DOHH2 (cell line): ENCODE results near the gene GNB3.

Source experiments
- EZH2phosphoT487 ChIP-seq: fragments of 200-600 bp; sonication (generic); IDR thresholded peaks from 2 replicates; pipeline ENCODE4 v1.6.1; 2017; ENCODE audit warnings: borderline replicate concordance, mild to moderate bottlenecking, antibody characterized with exemption, low read length, moderate library complexity, mixed read lengths
- TF ChIP-seq, protein P1 (sequence below): fragments of 200-600 bp; sonication (generic); IDR thresholded peaks from one replicate; pipeline ENCODE4 v1.5.1; 2014; ENCODE audit warnings: antibody characterized with exemption, mild to moderate bottlenecking, low read depth, low read length; ENCODE audit not compliant: poor library complexity, severe bottlenecking

DNA sequence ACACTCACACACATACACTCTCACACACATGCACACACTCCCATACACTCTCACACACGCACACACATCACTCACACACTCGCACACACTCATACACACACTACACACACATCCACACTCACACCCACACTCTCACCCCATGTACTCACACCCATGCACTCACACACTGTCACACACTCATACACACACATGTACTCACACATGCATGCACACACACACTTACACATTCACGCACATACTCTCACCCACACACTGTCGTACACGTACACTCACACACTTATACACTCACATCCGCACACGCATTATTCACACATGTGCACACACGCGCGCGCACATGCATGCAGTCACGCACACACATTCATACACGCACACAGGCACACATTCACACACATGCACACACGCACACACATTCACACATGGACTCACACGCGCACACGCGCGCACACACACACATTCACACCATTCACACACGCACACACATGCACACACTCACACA, 23.0 kb upstream of the GNB3 start:
- TF ChIP-seq, protein P1, sequence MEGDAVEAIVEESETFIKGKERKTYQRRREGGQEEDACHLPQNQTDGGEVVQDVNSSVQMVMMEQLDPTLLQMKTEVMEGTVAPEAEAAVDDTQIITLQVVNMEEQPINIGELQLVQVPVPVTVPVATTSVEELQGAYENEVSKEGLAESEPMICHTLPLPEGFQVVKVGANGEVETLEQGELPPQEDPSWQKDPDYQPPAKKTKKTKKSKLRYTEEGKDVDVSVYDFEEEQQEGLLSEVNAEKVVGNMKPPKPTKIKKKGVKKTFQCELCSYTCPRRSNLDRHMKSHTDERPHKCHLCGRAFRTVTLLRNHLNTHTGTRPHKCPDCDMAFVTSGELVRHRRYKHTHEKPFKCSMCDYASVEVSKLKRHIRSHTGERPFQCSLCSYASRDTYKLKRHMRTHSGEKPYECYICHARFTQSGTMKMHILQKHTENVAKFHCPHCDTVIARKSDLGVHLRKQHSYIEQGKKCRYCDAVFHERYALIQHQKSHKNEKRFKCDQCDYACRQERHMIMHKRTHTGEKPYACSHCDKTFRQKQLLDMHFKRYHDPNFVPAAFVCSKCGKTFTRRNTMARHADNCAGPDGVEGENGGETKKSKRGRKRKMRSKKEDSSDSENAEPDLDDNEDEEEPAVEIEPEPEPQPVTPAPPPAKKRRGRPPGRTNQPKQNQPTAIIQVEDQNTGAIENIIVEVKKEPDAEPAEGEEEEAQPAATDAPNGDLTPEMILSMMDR, result no peak
- no peak for TF ChIP-seq EZH2phosphoT487
